Right lobe of liver (tissue), 4 donors: ENCODE results near the gene OAS3.

Source experiments
- POLR2A ChIP-seq: fragments of 450-650 bp; IDR thresholded peaks from one replicate; pipeline ENCODE4 v1.6.1; 2017; ENCODE audit warnings: antibody characterized with exemption, mild to moderate bottlenecking
- TF ChIP-seq, protein P1 (sequence below), 4 donors: fragments of 200-600 bp in 3 of 4; fragments of 450-650 bp in 1 of 4; IDR thresholded peaks; one replicate each; pipeline versions ENCODE4 v1.5.1 to v1.8.0; 2016 to 2022; ENCODE audit warnings: antibody characterized with exemption in 4 of 4, mild to moderate bottlenecking in 2 of 4
- donor health status: DM: no; HTN: no; CAD: no.
- donor health status: DM: no; HTN: no; CAD: no.
- donor health status: DM: no; HTN: yes; CAD: no.

- TF ChIP-seq, protein P1, sequence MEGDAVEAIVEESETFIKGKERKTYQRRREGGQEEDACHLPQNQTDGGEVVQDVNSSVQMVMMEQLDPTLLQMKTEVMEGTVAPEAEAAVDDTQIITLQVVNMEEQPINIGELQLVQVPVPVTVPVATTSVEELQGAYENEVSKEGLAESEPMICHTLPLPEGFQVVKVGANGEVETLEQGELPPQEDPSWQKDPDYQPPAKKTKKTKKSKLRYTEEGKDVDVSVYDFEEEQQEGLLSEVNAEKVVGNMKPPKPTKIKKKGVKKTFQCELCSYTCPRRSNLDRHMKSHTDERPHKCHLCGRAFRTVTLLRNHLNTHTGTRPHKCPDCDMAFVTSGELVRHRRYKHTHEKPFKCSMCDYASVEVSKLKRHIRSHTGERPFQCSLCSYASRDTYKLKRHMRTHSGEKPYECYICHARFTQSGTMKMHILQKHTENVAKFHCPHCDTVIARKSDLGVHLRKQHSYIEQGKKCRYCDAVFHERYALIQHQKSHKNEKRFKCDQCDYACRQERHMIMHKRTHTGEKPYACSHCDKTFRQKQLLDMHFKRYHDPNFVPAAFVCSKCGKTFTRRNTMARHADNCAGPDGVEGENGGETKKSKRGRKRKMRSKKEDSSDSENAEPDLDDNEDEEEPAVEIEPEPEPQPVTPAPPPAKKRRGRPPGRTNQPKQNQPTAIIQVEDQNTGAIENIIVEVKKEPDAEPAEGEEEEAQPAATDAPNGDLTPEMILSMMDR (IDR thresholded peaks at IDR 0.05) = no peak
- TF ChIP-seq POLR2A = no peak
Measured at GRCh38 chr12:112967858-112968257, 29.6 kb downstream of the OAS3 start.
